ENCODE measurements around the gene COL5A2.

- TF ChIP-seq POLR2A (IDR thresholded peaks at IDR 0.05) (no peak), CTCF (IDR thresholded peaks at IDR 0.05) (no peak)
These were observed 82.7 kb downstream of the COL5A2 start for GRCh38 chr2:189096769-189097447.
